A549 (cell line): ENCODE measurements around the gene ADCY1. TPM values are rescaled to one million over a fixed set of nuclear protein-coding genes. Genes with fewer than 3 reads are reported as not detected.

Experiments used
- ATAC-seq, 2 experiments: fragments of 200-7000 bp in 1 of 2; fragments of >200 bp in 1 of 2; cut with Nextera tagmentation in 1 of 2; cut with Tn5 transposase in 1 of 2; 3 replicates each; pipeline versions ENCODE4 v1.8.0 to v1.9.1; 2018 to 2020; ENCODE audit warnings: mild to moderate bottlenecking in 1 of 2, moderate library complexity in 1 of 2
- CTCF ChIA-PET: fragments of 300-600 bp; sonication (Branson Sonifier 250); formaldehyde crosslinking; extraction: SDS; loops from one replicate; lab custom pipeline; 2021; ENCODE audit warnings: antibody characterized with exemption, inconsistent platforms; lab: Yijun Ruan, JAX
- POLR2A ChIA-PET: fragments of 350-600 bp; formaldehyde crosslinking; extraction: SDS; loops from one replicate; lab custom pipeline; 2021; ENCODE audit warnings: antibody characterized with exemption, inconsistent platforms; lab: Yijun Ruan, JAX
- DNase-seq, 2 experiments: peaks; one replicate each; pipeline versions ENCODE4 v3.0.0 to v3.0.0-alpha.2; 2011 to 2016; ENCODE audit warnings: low read depth in 1 of 2, low spot score in 1 of 2
- FAIRE-seq: peaks from 2 replicates; lab custom pipeline; 2011; peaks lifted over from hg19 to GRCh38; lab: Jason Lieb, UNC
- H3K27ac ChIP-seq, 2 experiments: fragments of >200 bp; sonication (Bioruptor Twin); formaldehyde crosslinking; 3 replicates each; pipeline ENCODE4 v1.5.1; 2016 to 2017
- H3K4me1 ChIP-seq: fragments of >200 bp; sonication (Bioruptor Twin); formaldehyde crosslinking; 3 replicates; pipeline ENCODE4 v1.6.1; 2016
- H3K4me2 ChIP-seq: fragments of >200 bp; sonication (Bioruptor Twin); formaldehyde crosslinking; 3 replicates; pipeline ENCODE4 v1.6.1; 2016
- H3K4me3 ChIP-seq: fragments of >200 bp; sonication (Bioruptor Twin); formaldehyde crosslinking; 3 replicates; pipeline ENCODE4 v1.5.1; 2016
- H3K9me3 ChIP-seq: fragments of >200 bp; sonication (Bioruptor Twin); formaldehyde crosslinking; 3 replicates; pipeline ENCODE4 v1.6.1; 2016
- BHLHE40 ChIP-seq: IDR thresholded peaks from 2 replicates; pipeline ENCODE4 v1.6.1; 2012; ENCODE audit warnings: low read depth, low read length, inconsistent platforms
- CHD4 ChIP-seq: fragments of 200-600 bp; sonication (generic); IDR thresholded peaks from 2 replicates; pipeline ENCODE4 v1.6.1; 2016; ENCODE audit warnings: antibody characterized with exemption, mild to moderate bottlenecking, borderline replicate concordance
- CTCF ChIP-seq: fragments of >200 bp; sonication (Bioruptor Twin); formaldehyde crosslinking; IDR thresholded peaks from 3 replicates; pipeline ENCODE4 v1.5.1; 2016
- EHF ChIP-seq: fragments of 250-450 bp; sonication (Bioruptor Pico); IDR thresholded peaks from 2 replicates; pipeline ENCODE4 v1.5.0; 2020; ENCODE audit warnings: mild to moderate bottlenecking
- EHMT2 ChIP-seq: fragments of 200-600 bp; sonication (generic); IDR thresholded peaks from 2 replicates; pipeline ENCODE4 v1.6.1; 2016; ENCODE audit warnings: antibody characterized with exemption, low read depth, mild to moderate bottlenecking, moderate library complexity
- ELK1 ChIP-seq: fragments of 150-350 bp; IDR thresholded peaks from 2 replicates; pipeline ENCODE4 v1.6.1; 2014; ENCODE audit warnings: low read depth, mild to moderate bottlenecking, low read length
- GATA3 ChIP-seq: IDR thresholded peaks from 2 replicates; pipeline ENCODE4 v1.6.1; 2012; ENCODE audit warnings: borderline replicate concordance
- HDAC2 ChIP-seq: fragments of 200-600 bp; sonication (generic); IDR thresholded peaks from 2 replicates; pipeline ENCODE4 v1.6.1; 2016
- HES2 ChIP-seq: fragments of >200 bp; sonication (Bioruptor Twin); formaldehyde crosslinking; IDR thresholded peaks from 2 replicates; pipeline ENCODE4 v1.6.1; 2016
- HMGXB4 ChIP-seq: fragments of 250-450 bp; sonication (Bioruptor Pico); IDR thresholded peaks from 2 replicates; pipeline ENCODE4 v1.5.0; 2021; ENCODE audit warnings: mild to moderate bottlenecking, moderate library complexity, borderline replicate concordance
- HOXB5 ChIP-seq: fragments of 250-450 bp; sonication (Bioruptor Pico); IDR thresholded peaks from 2 replicates; pipeline ENCODE4 v1.5.0; 2020; ENCODE audit warnings: mild to moderate bottlenecking, moderate library complexity
- JUN ChIP-seq, 2 experiments: fragments of >200 bp; sonication (Bioruptor Twin); formaldehyde crosslinking; IDR thresholded peaks; 2 replicates in 1 of 2; 3 replicates in 1 of 2; pipeline ENCODE4 v1.6.1; 2016 to 2017
- JUNB ChIP-seq: fragments of >200 bp; sonication (Bioruptor Twin); formaldehyde crosslinking; IDR thresholded peaks from 2 replicates; pipeline ENCODE4 v1.6.1; 2016
- NR3C1 ChIP-seq: fragments of >200 bp; sonication (Bioruptor Twin); formaldehyde crosslinking; IDR thresholded peaks from 3 replicates; pipeline ENCODE4 v1.6.1; 2017
- PBX3 ChIP-seq: IDR thresholded peaks from 2 replicates; pipeline ENCODE4 v1.6.1; 2012
- POLR2A ChIP-seq: IDR thresholded peaks from 2 replicates; pipeline ENCODE4 v1.6.1; 2012; ENCODE audit warnings: mild to moderate bottlenecking, low read length
- POLR2AphosphoS2 ChIP-seq: conservative IDR thresholded peaks from 2 replicates; pipeline ENCODE4 v1.6.1; 2012; ENCODE audit warnings: low read length, improper control_type of control experiment, inconsistent platforms
- RARB ChIP-seq: fragments of 250-450 bp; sonication (Bioruptor Pico); IDR thresholded peaks from 2 replicates; pipeline ENCODE4 v1.8.0; 2021; ENCODE audit warnings: mild to moderate bottlenecking, moderate library complexity
- REST ChIP-seq: fragments of 200-600 bp; sonication (generic); IDR thresholded peaks from 2 replicates; pipeline ENCODE4 v1.6.1; 2016; ENCODE audit warnings: antibody characterized with exemption, mild to moderate bottlenecking, moderate library complexity
- SREBF2 ChIP-seq: fragments of 450-650 bp; IDR thresholded peaks from 2 replicates; pipeline ENCODE4 v1.6.1; 2014; ENCODE audit warnings: mild to moderate bottlenecking, moderate library complexity
- TP53 ChIP-seq: fragments of 250-450 bp; sonication (Bioruptor Pico); IDR thresholded peaks from 2 replicates; pipeline ENCODE4 v1.5.0; 2021; ENCODE audit warnings: mild to moderate bottlenecking, moderate library complexity
- WGBS: methylation state at CpG from one replicate; pipeline ENCODE4 v1.1.6; 2017; ENCODE audit errors: missing lambda C conversion rate; 5-methylcytosine and 5-hydroxymethylcytosine counted together
- polyA plus RNA-seq, 4 experiments: library from polyadenylated mRNA; depleted of rRNA in 3 of 4; stranded (reverse); fragments of >200 nt; fragmentation: RNase III in 1 of 4; extraction: RNeasy Plus Mini Kit Qiagen cat#74134 plus additional on column Dnase treatment in 1 of 4; gene quantifications; 2 replicates in 3 of 4; 3 replicates in 1 of 4; pipeline ENCODE4 v1.2.3, GENCODE V29; 2011 to 2017

The ADCY1 gene
- polyA plus RNA-seq, 2 of the 4 experiments (the other 2 are of a cell fraction), result 1.3 to 1.7 TPM

GRCh38 chr7:45610660-45611299, 36.6 kb downstream of the ADCY1 start (continued):
- TF ChIP-seq PBX3 (no peak), ELK1 (no peak)

- ChIA-PET POLR2A (no interaction called here), CTCF (interaction anchor here (0.8 kb wide), 1 partner anchor 19 kb away, joined by 3 read pairs; no protein-coding TSS in a partner anchor)
- Histone ChIP-seq H3K4me2 (no peak overlapping the region), H3K9me3 (peaks cover 34% of the 10 kb centered on the region), H3K4me3 (no peak overlapping the region), H3K4me1 (no peaks in the 10 kb centered on the region), H3K27ac (no peak overlapping the region)
- WGBS, result 0% methylated on average over 3 of the region's 3 CpGs
- ATAC-seq, result no peak
- no peak for FAIRE-seq
- no peak for DNase-seq
- no peak for TF ChIP-seq HES2
- no peak for TF ChIP-seq CHD4
- TF ChIP-seq SREBF2, result no peak
- no peak for TF ChIP-seq HDAC2
- TF ChIP-seq RARB, result no peak
- no peak for TF ChIP-seq POLR2A
- no peak for TF ChIP-seq CTCF
- TF ChIP-seq EHMT2, result no peak
- TF ChIP-seq REST, result no peak
Measured at GRCh38 chr7:45617166-45617565, 43.0 kb downstream of the ADCY1 start.

- ATAC-seq (no peak), DNase-seq (no peak), FAIRE-seq (no peak)
- peaks cover 7% of the 10 kb centered on the region; the same call in 2 of the 3 replicates for H3K9me3 ChIP-seq
- H3K27ac ChIP-seq, result no peak overlapping the region
- no peaks in the 10 kb centered on the region for H3K4me1 ChIP-seq
- H3K4me3 ChIP-seq, result no peak overlapping the region
- 37% methylated on average over 9 of the region's 9 CpGs for WGBS
- no peak overlapping the region for H3K4me2 ChIP-seq
- ChIA-PET CTCF (interaction anchor here (0.5 kb wide), 1 partner anchor 12 kb away, joined by 4 read pairs; no protein-coding TSS in a partner anchor), POLR2A (no interaction called here)
- TF ChIP-seq NR3C1 (no peak), HES2 (no peak), HOXB5 (CRISPR knock-in tag) (no peak), CTCF (no peak), POLR2AphosphoS2 (no peak), BHLHE40 (no peak), HMGXB4 (no peak), JUN (IDR thresholded peaks at IDR 0.05) (no peak), GATA3 (no peak), JUNB (no peak), EHF (CRISPR knock-in tag) (no peak), TP53 (no peak)
Measured at GRCh38 chr7:45622058-45622457, 47.9 kb downstream of the ADCY1 start.
